Heart right ventricle (tissue), 16 donors: ENCODE results near the gene NHSL2. TPM values are rescaled to one million over a fixed set of nuclear protein-coding genes. Genes with fewer than 3 reads are reported as not detected.
"Not testable (repeated sequence)": the region's sequence is repeated elsewhere in the genome, so short reads cannot be mapped to it uniquely, and the experiment has no call there.

Source experiments
- ATAC-seq, 8 donors: fragments of 200-7000 bp; cut with Tn5 transposase; one replicate each; pipeline ENCODE4 v1.9.1; 2020; ENCODE audit warnings: mild to moderate bottlenecking in 8 of 8, moderate library complexity in 8 of 8, moderate number of reproducible peaks in 1 of 8
- DNase-seq, 2 donors: peaks; one replicate each; pipeline ENCODE4 v3.0.0-alpha.2; 2020
- H3K27ac ChIP-seq, 10 donors: fragments of 200-600 bp; sonication (generic) in 2 of 10; one replicate each; pipeline versions ENCODE4 v1.5.0 to v1.8.0; 2020 to 2022; ENCODE audit warnings: mild to moderate bottlenecking in 3 of 10
- H3K27me3 ChIP-seq, 7 donors: fragments of 200-600 bp; one replicate each; pipeline ENCODE4 v1.8.0; 2021 to 2022; ENCODE audit warnings: mild to moderate bottlenecking in 2 of 7
- H3K36me3 ChIP-seq, 9 donors: fragments of 200-600 bp; sonication (generic) in 1 of 9; one replicate each; pipeline versions ENCODE4 v1.5.0 to v1.8.0; 2020 to 2022; ENCODE audit warnings: mild to moderate bottlenecking in 2 of 9
- H3K4me1 ChIP-seq, 9 donors: fragments of 200-600 bp; sonication (generic) in 1 of 9; one replicate each; pipeline versions ENCODE4 v1.5.0 to v1.8.0; 2020 to 2022; ENCODE audit warnings: mild to moderate bottlenecking in 4 of 9
- H3K4me3 ChIP-seq, 10 donors: fragments of 200-600 bp; sonication (generic) in 2 of 10; one replicate each; pipeline versions ENCODE4 v1.5.0 to v1.8.0; 2020 to 2022; ENCODE audit warnings: mild to moderate bottlenecking in 7 of 10, moderate library complexity in 2 of 10
- H3K9me3 ChIP-seq, 11 donors: fragments of 200-600 bp in 10 of 11; sonication (generic) in 2 of 11; one replicate each; pipeline versions ENCODE4 v1.5.0 to v1.8.0; 2013 to 2022; ENCODE audit warnings: mild to moderate bottlenecking in 2 of 11, control low read depth in 1 of 11, moderate library complexity in 1 of 11
- CTCF ChIP-seq, 9 donors: fragments of 200-600 bp; sonication (generic) in 2 of 9; IDR thresholded peaks; one replicate each; pipeline versions ENCODE4 v1.5.0 to v1.8.0; 2021 to 2022; ENCODE audit warnings: antibody characterized with exemption in 9 of 9, mild to moderate bottlenecking in 5 of 9, moderate library complexity in 1 of 9
- WGBS, 2 donors: extraction: QIAGEN DNeasy Blood & Tissue Kit; methylation state at CpG; one replicate each; pipeline ENCODE4 v1.1.7; 2013; ENCODE audit warnings: inconsistent platforms in 1 of 2; 5-methylcytosine and 5-hydroxymethylcytosine counted together
- intact Hi-C, 10 donors: fragments of 100-400 bp; cut with DNase I; formaldehyde crosslinking; loops; one replicate each; pipeline versions ENCODE4 v1.11.1 to v1.14.2; 2022
- polyA plus RNA-seq, 2 donors: library from polyadenylated mRNA; stranded (reverse); fragments of 200-250 nt; gene quantifications; one replicate each; pipeline ENCODE4 v1.2.3, GENCODE V29; 2013
- total RNA-seq, 10 donors: library from RNA; stranded (reverse); fragmentation: NEBNext Ultra II Directional in 3 of 10; extraction: Animal tissue kit (Norgen Biotek cat#: 25700) in 3 of 10; gene quantifications; one replicate each; pipeline versions ENCODE4 v1.2.1 to v1.2.4, GENCODE V29; 2021 to 2023
- donor health status: Arrhythmogenic right ventricular cardiomyopathy.
- donor health status: ischemic (EF 13 %, LVEDD 7.1; RV severe dilation, severe dysfunction).
- donor health status: healthy with polysubstance abuse.
- donor health status: DM: no; HTN: yes; CAD: no.
- donor health status: DM: no; HTN: no; CAD: no.
- donor health status: ischemic (EF 25% LVEDD 6.9; RV normal size, moderate dysfunction).
- donor health status: ischemic (EF 25% LVEDD 5.7; RV mildly dilated, moderate dysfunction).
- donor health status: healthy.
- donor health status: DM: yes; HTN: yes; CAD: no.
- donor health status: Ischemic cardiomyopathy.
- donor health status: ischemic (EF 35%, LVEDD 5.7; RV mildly dilated, moderate dysfunction).
- donor health status: nonischemic (EF 11% LVEDD 7.7; RV severe dilation, severe dysfunction).
- donor health status: DM: yes; HTN: yes; CAD: no.
- donor health status: PGD.
- donor health status: ischemic (EF 29% LVEDD 5.4; RV normal size, mild dysfunction).
- donor health status: nonischemic (EF 23%, LVEDD 6.1; RV moderate dilation, normal function).

Gene NHSL2
- total and polyA plus RNA-seq, 12 donors: 0.86 to 8.4 (median 6.2) TPM

GRCh38 chrX:72165551-72165950, 254.9 kb downstream of the NHSL2 start:
- H3K27ac ChIP-seq: no peak overlapping the region
- WGBS, 2 donors: 84 to 86% methylated on average over 4 of the region's 4 CpGs
- no peak overlapping the region for H3K4me3 ChIP-seq
- DNase-seq: no peak
- intact Hi-C loops: no loop called here
- no peaks in the 10 kb centered on the region for H3K36me3 ChIP-seq
- no peaks in the 10 kb centered on the region for H3K4me1 ChIP-seq
- no peak for ATAC-seq
- H3K27me3 ChIP-seq: peaks cover 0 to 43% (median 0%) of the 10 kb centered on the region in 7 donors
- no peak for TF ChIP-seq CTCF (IDR thresholded peaks at IDR 0.05)
- H3K9me3 ChIP-seq: no peaks in the 10 kb centered on the region

- ATAC-seq (peak in 2 of 8 donors; percentile 38 to 42), DNase-seq (peak in 1 of 2 donors; percentile 8)
- Histone ChIP-seq H3K27ac (peak overlapping the region in 1 of 10 donors; percentile 27), H3K4me1 (no peaks in the 10 kb centered on the region), H3K9me3 (no peaks in the 10 kb centered on the region), H3K4me3 (peak overlapping the region in 5 of 10 donors; percentile 17 to 34 (median 27)), H3K27me3 (peaks cover 0 to 45% (median 0%) of the 10 kb centered on the region in 7 donors), H3K36me3 (no peaks in the 10 kb centered on the region)
- intact Hi-C loops: no loop called here
- 48 to 60% methylated on average over 6 of the region's 6 CpGs for WGBS, 2 donors
- no peak for TF ChIP-seq CTCF (IDR thresholded peaks at IDR 0.05)
Observed at GRCh38 chrX:72169008-72169728, 258.5 kb downstream of the NHSL2 start.

- WGBS, 2 donors: 89% methylated on average over 3 of the region's 5 CpGs; no CpG with 5 or more reads in 1 of the 2 donors
- DNase-seq, H3K4me3 ChIP-seq, H3K9me3 ChIP-seq, H3K27ac ChIP-seq, H3K4me1 ChIP-seq, intact Hi-C loops, H3K36me3 ChIP-seq, ATAC-seq: not testable (repeated sequence)
- H3K27me3 ChIP-seq: peaks cover 0 to 14% (median 0%) of the 10 kb centered on the region in 7 donors
Observed at GRCh38 chrX:72176289-72176688, 265.6 kb downstream of the NHSL2 start.

GRCh38 chrX:72176981-72177380, 266.3 kb downstream of the NHSL2 start:
- H3K36me3 ChIP-seq: no peaks in the 10 kb centered on the region
- H3K27me3 ChIP-seq: peaks cover 0 to 14% (median 0%) of the 10 kb centered on the region in 7 donors
- H3K4me1 ChIP-seq: peaks cover 0 to 5% (median 0%) of the 10 kb centered on the region in 9 donors
- H3K9me3 ChIP-seq: no peaks in the 10 kb centered on the region
- DNase-seq: no peak
- no peak overlapping the region for H3K27ac ChIP-seq
- 64 to 71% methylated on average over 2 of the region's 2 CpGs for WGBS, 2 donors
- intact Hi-C loops: no loop called here
- no peak for ATAC-seq
- no peak overlapping the region for H3K4me3 ChIP-seq
- TF ChIP-seq CTCF (IDR thresholded peaks at IDR 0.05): no peak

GRCh38 chrX:72180539-72180938, 269.9 kb downstream of the NHSL2 start:
- intact Hi-C loops: loop anchor here in 2 of 10 donors (5.0 kb wide), 2 partner anchors 48 to 178 kb away; partner anchors contain the start of gene RTL5 (in 1 of the 2)
- peaks cover 0 to 17% (median 11%) of the 10 kb centered on the region in 9 donors for H3K4me1 ChIP-seq
- DNase-seq (no peak), ATAC-seq (no peak)
- peak overlapping the region in 7 of 10 donors; percentile 52 to 84 (median 77) for H3K4me3 ChIP-seq
- peak overlapping the region in 9 of 10 donors; percentile 69 to 87 (median 84) for H3K27ac ChIP-seq
- no peaks in the 10 kb centered on the region for H3K9me3 ChIP-seq
- H3K36me3 ChIP-seq: no peaks in the 10 kb centered on the region
- no peaks in the 10 kb centered on the region for H3K27me3 ChIP-seq
- WGBS, 2 donors: 10 to 33% methylated on average over 1 of the region's 1 CpG
- no peak for TF ChIP-seq CTCF (IDR thresholded peaks at IDR 0.05)
